HG03039 (cell line): Measurements from ENCODE around the gene PSD4.

Source experiments
- ATAC-seq: cut with Tn5 transposase; IDR thresholded peaks from one replicate; pipeline ENCODE4 v1.9.1; 2021; ENCODE audit warnings: mild to moderate bottlenecking, moderate library complexity; ENCODE audit not compliant: unreplicated experiment

Gene PSD4

DNA sequence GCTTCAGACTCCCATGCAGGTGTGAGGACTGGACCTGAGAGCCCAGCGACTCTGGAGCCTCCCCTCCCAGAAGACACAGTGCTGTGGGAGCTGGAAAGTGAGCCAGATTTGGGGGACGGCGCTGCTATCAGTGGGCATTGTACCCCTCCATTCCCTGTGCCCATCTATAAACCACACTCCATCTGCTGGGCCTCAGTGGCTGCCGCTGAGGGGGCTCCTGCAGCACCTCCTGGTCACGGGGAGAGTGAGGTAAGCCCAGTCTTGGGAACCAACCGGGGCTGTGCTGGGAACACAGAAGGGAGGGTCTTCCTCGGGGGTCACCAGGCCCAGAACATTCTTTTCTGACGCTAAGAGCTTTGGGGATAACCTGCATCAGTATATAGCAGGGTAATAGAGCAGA lies 9.5 kb downstream of the PSD4 start:
- no peak for ATAC-seq

DNA sequence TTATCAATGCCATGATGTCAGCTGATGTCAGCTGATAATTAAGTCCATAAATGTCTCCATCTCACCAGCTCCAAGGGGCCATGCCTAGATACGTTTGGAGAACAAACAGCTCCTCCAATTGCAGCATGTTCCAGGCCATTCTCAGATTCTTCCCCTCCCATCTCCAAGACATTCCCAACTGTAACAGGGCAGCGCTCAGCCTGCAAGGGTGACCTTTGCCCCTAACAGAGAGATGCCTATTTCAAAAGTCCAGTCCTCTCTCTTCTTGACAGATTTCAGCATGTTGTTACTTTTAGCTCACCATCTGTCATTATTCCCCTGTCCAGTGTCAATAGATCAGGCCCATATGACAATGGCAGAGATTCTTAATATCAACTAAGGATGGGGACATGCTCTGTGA lies 9.9 kb downstream of the PSD4 start:
- no peak for ATAC-seq

DNA sequence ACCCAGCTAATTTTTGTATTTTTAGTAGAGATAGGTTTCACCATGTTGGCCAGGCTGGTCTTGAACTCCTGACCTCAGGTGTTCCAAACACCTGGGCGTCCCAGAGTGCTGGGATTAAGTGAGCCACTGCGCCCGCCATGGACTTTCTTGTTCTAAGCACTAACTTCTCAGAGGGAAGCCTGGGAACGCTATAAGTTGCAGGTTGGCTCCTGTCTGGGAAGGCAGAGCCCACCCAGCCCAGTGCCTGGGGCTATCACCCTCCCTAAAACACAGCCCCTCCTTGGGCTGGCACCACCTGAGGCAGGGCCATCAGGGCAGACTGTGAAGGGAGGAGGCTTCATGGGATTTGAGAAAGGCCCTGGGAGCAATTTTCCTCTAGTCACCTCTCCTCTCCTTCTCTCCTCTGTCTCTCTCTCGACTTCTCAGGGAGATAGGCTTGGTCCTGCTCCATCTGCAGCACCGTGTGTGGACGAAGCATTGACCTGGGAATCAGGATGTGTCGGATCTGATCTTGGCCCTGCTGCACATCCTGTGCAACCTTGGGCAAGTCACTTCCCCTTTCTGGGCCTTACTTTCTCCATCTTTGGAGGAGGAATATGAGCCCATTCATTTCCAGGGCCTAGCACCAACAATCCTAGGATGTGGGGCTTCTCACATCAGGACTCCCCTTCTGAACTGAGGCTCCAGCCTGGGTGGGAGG lies 10.9 kb downstream of the PSD4 start:
- no peak for ATAC-seq

DNA sequence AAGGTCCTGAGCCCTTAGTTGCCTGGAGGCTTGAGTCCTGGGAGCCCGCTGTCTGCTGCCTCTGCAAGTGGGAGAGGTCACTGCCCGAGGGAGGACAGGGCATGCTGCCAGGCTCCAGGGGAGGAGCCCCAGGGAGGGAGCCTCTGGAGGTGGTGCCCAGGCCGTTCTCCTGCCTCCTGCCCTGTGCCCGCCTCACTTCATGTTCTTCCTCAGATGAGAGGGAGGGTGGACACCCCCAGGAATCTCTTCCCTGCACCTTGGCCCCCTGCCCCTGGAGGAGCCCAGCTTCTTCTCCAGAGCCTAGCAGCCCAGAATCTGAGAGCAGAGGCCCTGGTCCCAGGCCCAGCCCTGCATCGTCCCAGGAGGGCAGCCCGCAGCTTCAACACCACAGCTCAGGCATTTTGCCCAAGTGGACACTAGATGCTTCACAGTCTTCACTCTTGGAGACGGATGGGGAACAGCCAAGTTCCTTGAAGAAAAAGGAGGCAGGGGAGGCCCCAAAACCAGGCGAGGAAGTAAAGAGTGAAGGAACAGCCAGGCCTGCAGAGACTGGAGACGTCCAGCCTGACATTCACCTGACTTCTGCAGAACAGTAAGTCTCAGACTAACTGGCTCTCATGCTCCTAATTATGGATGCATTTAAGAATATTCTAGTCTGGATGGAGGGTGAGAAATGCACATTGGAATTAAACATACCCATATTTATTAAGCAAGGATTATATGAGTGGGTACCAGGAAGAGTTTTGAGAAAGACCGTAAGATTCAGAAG lies 12.1 kb downstream of the PSD4 start:
- ATAC-seq: no peak

DNA sequence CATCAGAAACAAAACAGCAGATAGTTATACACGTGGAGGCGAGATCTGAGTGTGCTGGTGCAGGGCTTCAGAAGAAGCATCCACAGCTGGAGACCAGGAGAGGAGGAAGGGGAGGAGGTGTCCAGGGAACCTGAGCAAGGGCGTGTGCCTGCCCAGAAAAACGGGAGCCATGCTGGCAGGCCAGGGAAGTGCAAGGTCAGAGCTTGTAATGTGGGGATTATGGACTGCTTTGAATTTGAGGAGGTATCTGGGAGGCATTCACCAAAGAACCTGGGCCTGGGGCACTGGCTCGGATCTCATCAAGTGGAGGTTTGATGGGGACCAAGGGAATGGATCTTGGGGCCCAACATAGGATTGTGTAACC lies 12.6 kb downstream of the PSD4 start:
- no peak for ATAC-seq

DNA sequence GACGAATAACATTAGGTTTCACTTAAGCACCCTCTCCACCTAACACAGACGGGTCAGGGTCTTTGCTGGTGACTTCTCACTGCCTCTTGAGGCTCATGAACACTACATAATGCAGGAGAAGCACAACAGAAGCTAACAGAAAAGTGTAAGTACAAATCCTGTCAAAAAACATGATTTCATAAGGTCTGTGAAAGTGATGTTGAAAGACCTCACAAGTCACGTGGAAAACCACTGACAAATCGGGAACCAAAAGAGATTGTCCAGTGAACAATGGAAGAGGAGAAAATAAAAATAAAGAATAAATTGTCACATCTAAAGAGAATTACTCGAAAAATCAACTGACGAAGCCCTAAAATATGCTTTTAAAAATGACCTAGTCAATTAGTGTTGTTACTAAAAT lies 14.0 kb downstream of the PSD4 start:
- ATAC-seq: no peak

DNA sequence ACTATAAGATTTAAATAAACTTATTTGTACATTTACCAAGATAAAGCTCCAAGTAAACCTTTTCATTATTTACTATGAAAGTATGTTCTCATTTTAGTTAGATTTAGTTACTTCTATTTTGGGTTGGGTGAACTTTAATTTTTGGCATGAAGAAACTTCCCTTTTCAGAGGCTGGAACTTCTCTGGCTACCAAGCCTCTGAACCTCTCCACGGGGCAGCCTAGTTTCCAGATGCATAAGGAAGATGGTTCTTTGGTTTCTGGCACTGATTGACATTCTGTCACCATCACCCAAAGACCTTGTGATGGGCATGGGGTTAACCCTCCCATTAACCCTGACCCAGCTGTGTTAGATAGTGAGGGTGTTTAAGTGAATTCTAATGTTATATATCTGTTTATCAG lies 17.1 kb downstream of the PSD4 start:
- no peak for ATAC-seq

DNA sequence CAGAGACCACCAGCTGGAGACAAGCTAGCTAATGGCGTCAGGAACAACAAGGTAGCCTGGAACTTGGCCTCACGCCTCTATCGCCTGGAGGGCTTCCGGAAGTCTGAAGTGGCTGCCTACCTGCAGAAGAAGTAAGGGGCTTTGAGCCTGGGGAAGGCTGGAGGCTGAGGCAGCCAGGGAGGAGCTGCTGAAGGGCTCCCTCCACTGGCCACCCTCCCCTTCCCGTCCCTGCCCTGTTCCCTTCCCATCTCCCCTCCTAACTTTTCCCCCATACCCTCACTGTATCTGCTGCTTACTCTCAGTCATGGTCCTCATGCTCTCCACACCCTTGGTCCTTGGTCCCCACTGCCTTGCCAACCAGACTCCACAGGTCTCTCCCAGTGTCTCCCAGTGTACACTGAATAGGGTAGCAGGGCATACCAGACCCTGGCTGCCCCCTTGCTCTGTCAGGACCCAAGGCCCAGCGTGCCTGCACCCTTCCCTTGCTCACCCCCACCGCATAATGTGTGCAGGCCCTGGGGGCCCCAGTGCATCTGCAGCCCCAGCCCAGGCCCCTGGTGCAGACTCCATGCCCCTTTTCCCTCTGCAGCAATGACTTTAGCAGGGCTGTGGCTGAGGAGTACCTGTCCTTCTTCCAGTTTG lies 18.8 kb downstream of the PSD4 start:
- no peak for ATAC-seq

DNA sequence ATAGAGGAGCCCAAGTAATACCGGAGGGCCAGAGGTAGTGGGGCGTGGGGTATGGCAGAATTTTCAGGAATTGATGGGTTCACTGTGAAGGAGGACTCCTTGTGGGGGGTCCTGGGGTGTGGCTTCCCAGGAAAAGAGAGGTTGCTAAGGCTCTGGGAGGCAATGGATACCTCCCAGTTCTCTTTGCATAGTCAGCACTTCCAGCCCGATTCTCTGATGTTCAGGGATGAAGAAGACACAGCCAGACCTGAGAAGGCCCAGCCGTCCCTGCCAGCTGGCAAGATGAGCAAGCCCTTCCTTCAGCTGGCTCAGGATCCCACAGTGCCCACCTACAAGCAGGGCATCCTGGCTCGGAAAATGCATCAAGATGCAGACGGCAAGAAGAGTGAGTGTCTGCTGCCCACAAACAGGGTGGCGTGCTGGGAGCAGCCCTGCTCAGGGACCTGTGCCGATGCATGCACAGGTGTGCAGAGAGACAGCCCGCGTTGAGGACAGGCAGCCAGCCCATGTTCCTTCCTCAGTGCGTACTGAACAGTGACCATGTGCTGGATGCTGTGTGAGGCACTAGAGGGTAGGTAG lies 22.2 kb downstream of the PSD4 start:
- ATAC-seq: no peak

DNA sequence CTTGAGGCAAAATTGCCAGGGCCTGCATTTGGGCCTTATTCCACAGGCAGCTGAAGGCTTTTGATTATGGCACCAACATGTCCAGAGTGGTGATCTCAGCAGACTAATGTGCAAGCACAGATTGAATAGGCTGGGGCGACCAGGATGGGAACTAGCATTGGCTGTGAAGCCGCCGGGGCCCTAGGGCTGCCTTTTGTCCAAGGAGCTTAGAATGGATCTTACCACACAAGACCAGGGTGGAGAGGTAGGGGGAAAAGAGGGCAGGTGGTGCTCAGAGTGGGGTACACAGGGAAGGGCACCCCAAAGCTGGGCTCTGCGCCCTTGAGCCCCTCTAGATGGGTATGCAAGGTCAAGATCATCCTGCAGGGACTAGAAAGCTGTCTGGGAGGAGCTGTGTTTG lies 23.1 kb downstream of the PSD4 start:
- ATAC-seq: no peak

DNA sequence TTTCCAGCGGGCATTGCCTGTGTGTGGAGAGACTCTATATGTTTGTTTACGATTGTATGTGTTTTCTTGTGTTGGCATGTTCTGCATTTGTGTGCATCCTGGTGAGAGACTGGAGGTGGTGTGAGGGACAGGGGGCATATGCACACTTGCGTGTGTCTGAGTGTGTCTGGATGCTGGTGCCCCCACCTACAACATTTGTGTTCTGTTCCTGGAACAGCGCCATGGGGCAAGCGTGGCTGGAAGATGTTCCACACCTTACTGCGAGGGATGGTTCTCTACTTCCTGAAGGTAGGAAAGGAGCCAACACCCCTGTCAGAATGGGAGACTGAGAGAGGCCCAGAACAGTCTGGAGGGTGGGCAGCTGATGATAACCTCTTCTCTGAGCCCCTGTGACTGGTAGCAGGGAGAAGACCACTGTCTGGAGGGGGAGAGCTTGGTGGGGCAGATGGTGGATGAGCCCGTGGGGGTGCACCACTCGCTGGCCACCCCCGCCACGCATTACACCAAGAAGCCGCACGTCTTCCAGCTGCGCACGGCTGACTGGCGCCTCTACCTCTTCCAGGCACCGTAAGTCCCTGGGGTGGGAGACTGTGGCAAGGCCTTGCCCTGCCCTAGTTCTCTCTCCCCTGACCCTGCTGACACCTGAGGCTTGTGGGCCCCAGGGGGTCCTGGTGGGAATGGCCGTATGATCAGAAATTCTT lies 23.7 kb downstream of the PSD4 start:
- no peak for ATAC-seq

DNA sequence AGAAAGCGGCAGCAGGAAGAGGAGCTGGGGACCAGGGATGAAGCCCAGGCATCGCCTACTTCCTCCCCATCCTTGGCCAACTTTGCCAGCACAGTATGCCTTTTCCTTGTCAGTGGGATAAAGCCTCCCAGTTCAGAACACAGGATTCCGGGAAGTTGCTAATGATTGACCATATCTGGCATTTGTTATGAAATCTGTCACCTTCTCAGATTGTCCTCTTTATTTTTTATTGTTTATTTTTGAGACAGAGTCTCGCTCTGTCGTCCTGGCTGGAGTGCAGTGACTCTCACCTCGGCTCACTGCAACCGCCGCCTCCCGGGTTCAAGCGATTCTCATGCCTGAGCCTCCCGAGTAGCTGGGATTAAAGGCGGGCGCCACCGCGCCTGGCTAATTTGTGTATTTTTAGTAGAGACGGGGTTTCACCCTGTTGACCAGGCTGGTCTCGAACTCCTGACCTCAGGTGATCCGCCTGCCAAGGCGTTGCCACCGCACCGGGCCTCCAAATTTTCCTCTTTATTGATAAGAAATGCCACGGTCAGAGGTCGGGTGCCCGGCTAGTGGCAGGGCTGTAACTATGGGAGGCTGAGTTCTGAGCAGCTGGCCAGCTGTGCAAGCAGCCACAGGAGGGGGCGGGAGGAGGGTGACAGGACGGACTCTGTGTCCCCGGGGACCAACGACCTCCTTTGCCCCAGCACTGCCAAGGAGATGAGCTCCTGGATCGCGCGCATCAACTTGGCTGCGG lies 24.4 kb downstream of the PSD4 start:
- no peak for ATAC-seq

DNA sequence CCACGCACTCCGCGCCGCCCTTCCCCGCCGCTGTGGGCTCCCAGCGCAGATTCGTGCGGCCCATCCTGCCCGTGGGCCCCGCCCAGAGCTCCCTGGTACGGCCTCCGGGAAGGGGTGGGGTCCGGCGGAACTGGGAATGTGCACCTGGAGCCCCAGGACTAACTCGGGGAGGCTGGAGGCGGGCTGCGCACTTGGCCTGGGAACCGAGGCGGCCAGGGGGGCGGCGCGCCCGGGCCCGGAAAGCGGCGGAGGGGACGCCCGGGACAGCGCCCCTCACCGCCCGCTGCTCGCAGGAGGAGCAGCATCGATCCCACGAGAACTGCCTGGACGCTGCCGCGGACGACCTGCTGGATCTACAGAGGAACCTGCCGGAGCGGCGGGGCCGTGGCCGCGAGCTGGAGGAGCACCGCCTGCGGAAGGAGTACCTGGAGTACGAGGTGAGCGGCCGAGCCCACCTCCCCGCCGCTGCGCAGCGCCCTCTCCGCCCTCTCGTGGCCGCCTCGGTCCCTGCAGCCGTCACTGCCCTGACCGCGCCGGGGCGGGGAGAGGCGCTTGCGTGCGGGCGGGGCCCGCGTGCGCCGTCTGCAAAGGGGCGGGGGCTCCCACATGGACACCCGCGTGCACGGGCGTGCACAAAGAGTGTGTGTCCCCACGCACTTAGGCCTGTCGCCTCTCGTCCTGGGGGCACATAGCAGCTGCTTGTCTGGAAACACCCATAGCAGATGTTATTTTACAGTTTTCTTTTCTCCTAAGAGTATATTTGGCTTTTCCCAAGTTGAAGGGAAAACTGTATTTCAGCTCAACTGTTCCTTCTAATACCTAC lies 25.2 kb downstream of the PSD4 start:
- ATAC-seq: peak; percentile 56

DNA sequence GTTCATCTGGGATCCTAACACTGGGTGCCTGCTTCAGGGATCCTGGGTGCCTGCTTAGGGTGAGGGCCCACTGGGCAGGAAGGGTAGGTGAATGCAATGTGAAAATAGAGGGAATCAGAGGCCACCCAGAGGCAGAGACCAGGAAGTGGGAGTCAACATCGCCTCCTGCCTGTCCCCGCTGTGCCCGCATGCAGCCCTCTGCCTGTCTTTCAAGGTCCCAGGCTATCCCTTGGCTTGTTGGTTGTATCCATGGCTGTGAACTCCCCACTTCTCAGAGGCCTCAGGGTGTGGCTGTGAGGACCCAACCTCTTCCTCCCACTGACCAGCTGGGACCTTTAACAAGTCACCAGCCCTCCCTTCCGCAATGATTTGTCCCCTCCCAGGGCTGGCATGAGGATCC lies 26.5 kb downstream of the PSD4 start:
- ATAC-seq: no peak

DNA sequence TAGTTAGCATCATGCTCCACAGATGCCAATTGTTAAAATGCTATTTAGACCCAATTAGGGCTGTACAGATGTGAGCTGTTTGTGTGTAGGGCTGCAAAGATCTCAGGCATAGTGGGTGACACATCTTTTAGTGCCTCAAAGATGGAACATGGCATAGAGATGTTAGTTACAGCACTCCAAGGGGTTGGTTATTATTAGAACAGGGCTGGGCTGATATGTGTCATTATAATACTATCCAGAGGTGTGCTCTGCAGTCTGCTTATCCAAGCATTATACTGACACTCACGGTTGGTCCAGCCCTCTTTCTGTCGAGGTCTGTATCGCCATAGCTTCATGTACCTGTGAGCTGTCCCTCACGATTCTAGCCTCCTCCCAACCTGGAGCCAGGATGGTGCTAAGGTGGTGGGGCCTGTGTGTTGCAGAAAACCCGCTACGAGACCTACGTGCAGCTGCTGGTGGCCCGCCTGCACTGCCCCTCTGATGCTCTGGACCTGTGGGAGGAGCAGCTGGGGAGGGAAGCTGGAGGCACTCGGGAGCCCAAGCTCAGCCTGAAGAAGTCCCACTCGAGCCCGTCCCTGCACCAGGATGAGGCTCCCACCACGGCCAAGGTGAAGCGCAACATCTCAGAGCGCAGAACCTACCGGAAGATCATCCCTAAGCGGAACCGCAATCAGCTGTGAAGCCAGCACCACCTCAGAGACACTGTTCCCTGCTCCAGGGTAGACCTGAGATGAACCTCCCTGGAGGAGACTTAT lies 27.1 kb downstream of the PSD4 start:
- no peak for ATAC-seq

DNA sequence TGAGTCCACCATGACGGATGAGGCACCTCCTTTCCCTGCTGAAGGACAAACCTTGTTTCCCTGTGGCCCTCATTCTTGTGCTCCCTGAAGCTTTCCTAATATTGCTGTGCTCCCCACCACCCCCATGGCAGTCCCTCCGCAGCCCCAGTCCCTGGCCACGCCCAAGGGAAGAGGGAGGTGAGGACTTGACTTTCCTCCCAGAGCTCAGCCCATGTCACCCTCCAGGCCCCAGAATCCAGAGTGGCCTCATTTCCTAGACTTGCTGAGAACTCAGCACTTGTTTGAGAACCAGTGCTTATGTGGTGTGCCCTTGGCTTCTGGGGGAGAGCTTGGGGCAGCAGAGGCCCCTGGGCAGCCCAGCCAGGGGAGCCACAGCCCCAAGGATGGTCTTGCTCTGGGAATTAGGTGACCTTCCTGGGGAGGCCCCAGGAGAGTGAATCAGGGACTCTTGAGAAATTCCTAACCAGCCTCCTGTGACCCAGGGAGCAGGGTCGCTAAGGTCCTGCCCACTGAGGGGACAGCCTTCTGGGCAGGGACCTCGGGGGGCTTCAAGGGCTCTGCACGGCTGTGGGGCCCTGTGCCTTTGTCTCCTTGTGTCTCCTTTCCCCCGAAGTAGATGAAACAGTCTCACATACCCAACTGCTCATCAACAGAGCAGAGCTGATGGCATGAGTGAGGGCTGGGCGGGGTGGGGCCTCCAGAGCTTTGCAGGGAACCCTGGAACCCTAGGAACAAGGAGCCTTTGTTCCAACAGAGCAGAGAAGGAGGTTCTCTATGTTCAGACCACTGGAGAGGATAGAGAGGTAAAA lies 27.9 kb downstream of the PSD4 start:
- ATAC-seq: no peak

DNA sequence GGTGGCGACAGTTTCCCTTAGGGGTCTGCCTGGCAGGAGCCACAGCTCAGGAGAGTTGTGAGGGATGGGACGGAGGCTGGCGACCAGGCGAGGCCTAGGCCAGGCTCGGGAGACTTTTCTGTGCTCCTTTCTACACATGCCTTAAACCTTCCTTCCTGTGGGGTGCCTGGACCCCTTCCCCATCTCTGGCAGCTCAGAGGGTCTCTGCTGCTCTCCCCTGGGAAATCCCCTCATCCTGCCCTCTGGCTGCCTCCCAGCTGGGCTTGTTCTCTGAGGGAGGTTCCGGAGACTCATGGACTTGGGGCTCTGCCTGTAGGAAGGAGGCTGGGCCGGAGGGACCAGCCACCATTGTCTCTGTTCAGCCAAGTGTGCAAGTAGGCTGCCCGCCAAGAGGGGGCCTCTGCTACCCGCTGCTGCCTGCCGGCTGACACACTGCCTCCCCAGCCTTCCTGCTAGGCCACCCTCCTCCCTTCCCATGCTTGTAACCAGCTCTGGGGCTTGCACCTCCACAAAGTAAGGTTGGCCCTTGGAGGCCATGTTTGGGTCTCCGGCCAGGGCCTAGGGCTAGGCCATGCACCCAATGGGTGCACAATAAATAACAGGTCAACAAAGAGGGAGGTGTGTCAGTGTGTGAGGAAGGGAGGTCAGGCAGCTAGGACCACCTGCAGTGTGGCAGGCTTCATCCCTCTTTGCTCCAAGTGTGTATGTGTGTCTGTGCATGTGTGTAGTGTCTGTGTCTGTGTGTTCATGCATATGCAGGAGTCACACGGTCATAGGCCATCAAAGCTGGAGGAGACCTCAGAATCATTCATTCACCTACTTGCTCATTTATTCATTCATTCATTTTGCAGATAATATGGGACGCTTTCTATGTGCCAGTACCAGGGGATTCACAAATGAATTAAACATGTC lies 28.8 kb downstream of the PSD4 start:
- ATAC-seq: no peak
